DND-41 (cell line): Measurements from ENCODE around the gene ADK.

ENCODE experiments used
- ATAC-seq: fragments of 200-7000 bp; cut with Tn5 transposase; 3 replicates; pipeline ENCODE4 v1.9.1; 2021; ENCODE audit warnings: low read depth; ENCODE audit not compliant: insufficient read depth
- DNase-seq: peaks from one replicate; pipeline ENCODE4 v3.0.0-alpha.2; 2020
- H2AFZ ChIP-seq: 2 replicates; pipeline ENCODE4 v1.6.0; 2012; ENCODE audit warnings: low read depth, low read length
- H3K27ac ChIP-seq: 2 replicates; pipeline ENCODE4 v1.5.1; 2012; ENCODE audit warnings: low read length, inconsistent platforms
- H3K27me3 ChIP-seq: fragments of 200-600 bp; sonication (generic); 2 replicates; pipeline ENCODE4 v1.6.0; 2012; ENCODE audit warnings: low read length, mild to moderate bottlenecking, inconsistent platforms; ENCODE audit not compliant: insufficient read depth, poor library complexity
- H3K36me3 ChIP-seq: 2 replicates; pipeline ENCODE4 v1.5.1; 2012; ENCODE audit warnings: low read length, inconsistent platforms; ENCODE audit not compliant: insufficient read depth
- H3K4me1 ChIP-seq: 2 replicates; pipeline ENCODE4 v1.5.1; 2012; ENCODE audit warnings: mild to moderate bottlenecking, low read length; ENCODE audit not compliant: insufficient read depth
- H3K4me2 ChIP-seq: 2 replicates; pipeline ENCODE4 v1.6.0; 2012; ENCODE audit warnings: mild to moderate bottlenecking, moderate library complexity, low read length, inconsistent platforms; ENCODE audit not compliant: insufficient read depth
- H3K4me3 ChIP-seq, 2 experiments: fragments of 200-600 bp in 1 of 2; shearing (Covaris generic) in 1 of 2; 2 replicates each; pipeline ENCODE4 v1.5.1; 2012 to 2016; ENCODE audit warnings: inconsistent platforms in 2 of 2, low read length in 2 of 2, mild to moderate bottlenecking in 2 of 2, low read depth in 1 of 2, moderate library complexity in 1 of 2
- H3K79me2 ChIP-seq: 2 replicates; pipeline ENCODE4 v1.6.0; 2012; ENCODE audit warnings: low read length, inconsistent platforms; ENCODE audit not compliant: insufficient read depth
- H3K9ac ChIP-seq: 2 replicates; pipeline ENCODE4 v1.6.0; 2012; ENCODE audit warnings: low read depth, mild to moderate bottlenecking, inconsistent platforms, low read length, moderate library complexity
- H3K9me3 ChIP-seq: 2 replicates; pipeline ENCODE4 v1.5.1; 2012; ENCODE audit warnings: low read length, moderate library complexity, mild to moderate bottlenecking, inconsistent platforms; ENCODE audit not compliant: insufficient read depth, severe bottlenecking
- H4K20me1 ChIP-seq: 2 replicates; pipeline ENCODE4 v1.6.0; 2012; ENCODE audit warnings: low read length; ENCODE audit not compliant: insufficient read depth
- EZH2 ChIP-seq: IDR thresholded peaks from 3 replicates; pipeline ENCODE4 v1.6.1; 2012; ENCODE audit warnings: borderline replicate concordance, low read depth, mild to moderate bottlenecking, moderate library complexity, low read length, inconsistent platforms; ENCODE audit not compliant: severe bottlenecking
- TF ChIP-seq, protein P1 (sequence below): IDR thresholded peaks from 2 replicates; pipeline ENCODE4 v1.5.1; 2012; ENCODE audit warnings: borderline replicate concordance, low read length, moderate library complexity, mild to moderate bottlenecking; ENCODE audit not compliant: poor library complexity, severe bottlenecking; ENCODE audit errors: extremely low read depth

ADK gene

DNA sequence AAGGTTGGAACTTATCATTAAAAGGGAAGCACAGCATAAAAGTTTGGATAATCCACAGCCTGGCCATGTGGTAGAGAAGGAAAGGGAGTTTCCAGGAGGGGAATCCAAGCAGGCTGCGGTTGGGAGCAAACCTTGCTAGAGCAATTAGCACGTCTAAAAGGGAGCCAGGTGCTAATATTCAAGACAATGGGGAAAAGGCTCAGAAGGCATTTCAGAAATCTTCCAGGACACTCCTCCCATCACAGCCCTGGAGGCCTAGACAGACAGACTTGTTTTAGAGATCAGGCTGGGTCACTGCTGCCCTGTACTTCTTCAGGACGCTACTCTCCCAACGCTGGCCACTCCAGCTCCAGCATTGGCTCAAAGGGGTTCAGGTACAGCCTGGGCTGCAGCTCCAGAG, 579.2 kb downstream of the ADK start:
- Histone ChIP-seq H3K9ac (no peak overlapping the region), H2AFZ (no peak overlapping the region), H3K4me1 (no peaks in the 10 kb centered on the region), H3K79me2 (no peaks in the 10 kb centered on the region), H3K4me3 (no peak overlapping the region), H3K27ac (no peak overlapping the region), H3K27me3 (no peaks in the 10 kb centered on the region), H4K20me1 (no peaks in the 10 kb centered on the region), H3K36me3 (no peaks in the 10 kb centered on the region), H3K9me3 (no peaks in the 10 kb centered on the region), H3K4me2 (no peak overlapping the region)
- TF ChIP-seq EZH2 = no peak
- TF ChIP-seq, protein P1, sequence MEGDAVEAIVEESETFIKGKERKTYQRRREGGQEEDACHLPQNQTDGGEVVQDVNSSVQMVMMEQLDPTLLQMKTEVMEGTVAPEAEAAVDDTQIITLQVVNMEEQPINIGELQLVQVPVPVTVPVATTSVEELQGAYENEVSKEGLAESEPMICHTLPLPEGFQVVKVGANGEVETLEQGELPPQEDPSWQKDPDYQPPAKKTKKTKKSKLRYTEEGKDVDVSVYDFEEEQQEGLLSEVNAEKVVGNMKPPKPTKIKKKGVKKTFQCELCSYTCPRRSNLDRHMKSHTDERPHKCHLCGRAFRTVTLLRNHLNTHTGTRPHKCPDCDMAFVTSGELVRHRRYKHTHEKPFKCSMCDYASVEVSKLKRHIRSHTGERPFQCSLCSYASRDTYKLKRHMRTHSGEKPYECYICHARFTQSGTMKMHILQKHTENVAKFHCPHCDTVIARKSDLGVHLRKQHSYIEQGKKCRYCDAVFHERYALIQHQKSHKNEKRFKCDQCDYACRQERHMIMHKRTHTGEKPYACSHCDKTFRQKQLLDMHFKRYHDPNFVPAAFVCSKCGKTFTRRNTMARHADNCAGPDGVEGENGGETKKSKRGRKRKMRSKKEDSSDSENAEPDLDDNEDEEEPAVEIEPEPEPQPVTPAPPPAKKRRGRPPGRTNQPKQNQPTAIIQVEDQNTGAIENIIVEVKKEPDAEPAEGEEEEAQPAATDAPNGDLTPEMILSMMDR = no peak
- ATAC-seq (no peak), DNase-seq (no peak)

DNA sequence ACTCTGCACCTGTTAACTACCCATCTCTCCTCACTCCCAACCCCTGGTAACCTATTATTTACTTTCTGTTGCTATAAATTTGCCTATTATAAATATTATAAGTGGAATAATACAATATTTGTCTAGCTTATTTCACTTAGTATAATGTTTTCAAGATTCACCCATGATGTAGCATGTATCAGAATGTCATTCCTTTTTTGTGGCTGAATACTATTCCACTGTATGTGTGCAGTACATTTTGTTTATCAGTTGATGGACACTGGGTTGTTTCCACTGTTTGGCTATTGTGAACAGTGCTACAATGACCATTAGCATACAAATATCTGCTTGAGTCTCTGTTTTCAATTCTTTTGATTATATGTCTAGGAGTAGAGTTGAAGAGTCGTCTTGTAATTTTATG, 582.6 kb downstream of the ADK start:
- Histone ChIP-seq H3K4me1 (peaks cover 8% of the 10 kb centered on the region), H2AFZ (no peak overlapping the region), H3K36me3 (no peaks in the 10 kb centered on the region), H3K4me3 (no peak overlapping the region), H3K79me2 (no peaks in the 10 kb centered on the region), H3K4me2 (no peak overlapping the region), H3K27ac (no peak overlapping the region), H3K9ac (no peak overlapping the region), H3K27me3 (no peaks in the 10 kb centered on the region), H3K9me3 (no peaks in the 10 kb centered on the region), H4K20me1 (no peaks in the 10 kb centered on the region)
- DNase-seq (no peak), ATAC-seq (no peak)
- no peak for TF ChIP-seq EZH2
- TF ChIP-seq, protein P1 = no peak

DNA sequence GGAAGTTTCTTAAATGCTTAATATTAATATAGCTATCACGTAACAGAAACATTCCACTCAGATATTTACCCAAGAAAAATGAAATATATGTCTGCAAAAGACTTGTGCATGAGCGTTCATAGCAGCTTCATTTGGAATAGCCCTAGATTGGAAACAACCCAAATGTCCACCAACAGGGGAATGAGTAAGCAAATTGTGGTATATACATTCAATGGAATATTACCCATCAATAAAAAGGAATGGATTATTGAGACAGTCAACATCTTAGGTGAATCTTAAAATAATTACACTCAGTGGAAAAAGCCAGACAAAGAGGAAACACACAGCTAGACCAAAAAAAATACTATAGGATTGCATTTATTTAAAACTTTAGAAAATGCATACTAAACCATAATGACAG, 585.0 kb downstream of the ADK start:
- TF ChIP-seq, protein P1 = no peak
- TF ChIP-seq EZH2 = no peak
- no peak overlapping the region for H3K4me2 ChIP-seq
- no peak for ATAC-seq

DNA sequence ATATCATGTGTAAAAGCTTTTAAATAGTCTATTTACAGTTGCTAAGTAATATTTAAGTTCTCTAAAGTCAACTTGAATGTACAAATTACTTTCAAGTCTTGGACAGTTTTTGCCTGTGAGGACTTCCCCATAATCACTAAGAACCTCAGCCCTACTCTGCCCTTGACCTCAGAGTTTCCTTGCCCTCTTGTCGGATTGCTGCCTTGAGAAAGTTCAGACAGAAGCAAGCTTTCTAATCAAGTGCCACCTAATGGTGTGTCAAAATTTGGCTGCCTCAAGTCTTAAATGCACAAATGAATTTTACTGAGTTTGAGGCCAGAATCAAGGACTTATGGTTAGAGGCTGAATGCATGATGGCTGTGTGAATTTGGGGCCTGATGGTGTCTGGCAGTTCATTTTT, 587.0 kb downstream of the ADK start:
- DNase-seq (no peak), ATAC-seq (no peak)
- no peaks in the 10 kb centered on the region for H3K27me3 ChIP-seq
- H3K27ac ChIP-seq = peak overlapping the region; percentile 42; the same call in 1 of the 2 replicates
- no peaks in the 10 kb centered on the region for H4K20me1 ChIP-seq
- no peaks in the 10 kb centered on the region for H3K9me3 ChIP-seq
- no peaks in the 10 kb centered on the region for H3K79me2 ChIP-seq
- H3K4me1 ChIP-seq = peaks cover 17% of the 10 kb centered on the region
- H3K4me3 ChIP-seq = no peak overlapping the region
- H3K9ac ChIP-seq = no peak overlapping the region
- no peaks in the 10 kb centered on the region for H3K36me3 ChIP-seq
- TF ChIP-seq, protein P1 = peak; percentile 23
- no peak for TF ChIP-seq EZH2
- H2AFZ ChIP-seq = peak overlapping the region; percentile 61; the same call in 1 of the 2 replicates
- H3K4me2 ChIP-seq = no peak overlapping the region

More for the DNA sequence above, 585.0 kb downstream of the ADK start:
- H2AFZ ChIP-seq = no peak overlapping the region
- H3K27me3 ChIP-seq = no peaks in the 10 kb centered on the region
- no peaks in the 10 kb centered on the region for H3K36me3 ChIP-seq
- H3K4me3 ChIP-seq = no peak overlapping the region
- no peak overlapping the region for H3K9ac ChIP-seq
- H3K9me3 ChIP-seq = no peaks in the 10 kb centered on the region
- no peaks in the 10 kb centered on the region for H4K20me1 ChIP-seq
- no peaks in the 10 kb centered on the region for H3K79me2 ChIP-seq
- H3K4me1 ChIP-seq = peaks cover 17% of the 10 kb centered on the region
- no peak overlapping the region for H3K27ac ChIP-seq
- DNase-seq = no peak
